GM20000 (cell line): ENCODE measurements around the gene PSKH1.

Experiments
- DNase-seq: peaks from one replicate; pipeline ENCODE4 v3.0.0; 2012; ENCODE audit warnings: low spot score
- TF ChIP-seq, protein P1 (sequence below): IDR thresholded peaks from 2 replicates; pipeline ENCODE4 v1.5.1; 2012; ENCODE audit warnings: mild to moderate bottlenecking, control low read depth; ENCODE audit errors: extremely low read depth, missing control alignments

The PSKH1 gene

DNA sequence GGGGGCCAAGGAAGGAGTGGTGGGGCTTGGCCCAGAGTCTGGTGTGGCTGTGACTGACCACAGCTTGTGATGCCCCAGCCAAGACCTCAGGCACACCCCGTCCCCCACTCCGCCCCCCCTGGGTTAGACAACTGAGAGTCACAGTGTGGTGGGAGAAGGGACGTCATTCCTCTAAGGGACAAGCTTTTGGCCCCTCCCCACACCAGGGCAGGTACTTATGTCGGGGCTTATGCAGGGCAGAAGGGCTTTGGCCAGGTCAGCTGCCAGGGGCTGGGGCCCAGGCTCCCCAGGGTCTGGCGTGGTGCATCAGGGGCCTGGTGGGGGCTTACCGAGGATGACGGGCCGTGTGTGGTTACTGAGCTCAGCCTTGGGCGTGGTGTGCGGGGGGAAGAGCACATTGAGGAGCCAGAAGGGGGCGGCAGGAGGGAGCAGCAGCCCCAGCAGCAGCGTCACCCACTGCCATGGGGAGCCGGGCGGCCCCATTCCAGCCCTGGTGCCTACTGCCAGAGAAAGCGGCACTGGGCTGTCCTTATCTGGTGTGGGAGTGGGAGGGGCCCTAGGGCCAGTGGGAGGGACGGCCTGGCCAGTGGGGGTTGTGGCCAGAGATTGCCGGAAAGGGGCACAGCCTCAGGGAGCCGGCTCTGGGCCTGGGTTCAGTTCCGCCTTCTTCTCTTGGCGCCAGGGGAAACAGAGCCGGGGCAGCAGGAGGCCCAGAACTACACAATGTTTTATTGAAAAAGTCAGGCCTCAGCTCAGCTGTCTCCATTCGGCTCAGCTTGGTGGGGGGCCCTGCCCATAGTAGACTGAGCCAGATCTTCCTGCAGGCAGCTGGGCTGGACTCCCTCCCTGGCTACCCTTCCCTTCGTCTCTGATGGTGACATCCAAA lies 50.8 kb downstream of the PSKH1 start, which contains the start of gene LCAT:
Gene LCAT (minus strand): TSS at position 502 of the 886 bp plus-strand sequence. CDS start 19 bp downstream, at position 483.
- DNase-seq, result no peak
- TF ChIP-seq, protein P1, sequence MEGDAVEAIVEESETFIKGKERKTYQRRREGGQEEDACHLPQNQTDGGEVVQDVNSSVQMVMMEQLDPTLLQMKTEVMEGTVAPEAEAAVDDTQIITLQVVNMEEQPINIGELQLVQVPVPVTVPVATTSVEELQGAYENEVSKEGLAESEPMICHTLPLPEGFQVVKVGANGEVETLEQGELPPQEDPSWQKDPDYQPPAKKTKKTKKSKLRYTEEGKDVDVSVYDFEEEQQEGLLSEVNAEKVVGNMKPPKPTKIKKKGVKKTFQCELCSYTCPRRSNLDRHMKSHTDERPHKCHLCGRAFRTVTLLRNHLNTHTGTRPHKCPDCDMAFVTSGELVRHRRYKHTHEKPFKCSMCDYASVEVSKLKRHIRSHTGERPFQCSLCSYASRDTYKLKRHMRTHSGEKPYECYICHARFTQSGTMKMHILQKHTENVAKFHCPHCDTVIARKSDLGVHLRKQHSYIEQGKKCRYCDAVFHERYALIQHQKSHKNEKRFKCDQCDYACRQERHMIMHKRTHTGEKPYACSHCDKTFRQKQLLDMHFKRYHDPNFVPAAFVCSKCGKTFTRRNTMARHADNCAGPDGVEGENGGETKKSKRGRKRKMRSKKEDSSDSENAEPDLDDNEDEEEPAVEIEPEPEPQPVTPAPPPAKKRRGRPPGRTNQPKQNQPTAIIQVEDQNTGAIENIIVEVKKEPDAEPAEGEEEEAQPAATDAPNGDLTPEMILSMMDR, result no peak

DNA sequence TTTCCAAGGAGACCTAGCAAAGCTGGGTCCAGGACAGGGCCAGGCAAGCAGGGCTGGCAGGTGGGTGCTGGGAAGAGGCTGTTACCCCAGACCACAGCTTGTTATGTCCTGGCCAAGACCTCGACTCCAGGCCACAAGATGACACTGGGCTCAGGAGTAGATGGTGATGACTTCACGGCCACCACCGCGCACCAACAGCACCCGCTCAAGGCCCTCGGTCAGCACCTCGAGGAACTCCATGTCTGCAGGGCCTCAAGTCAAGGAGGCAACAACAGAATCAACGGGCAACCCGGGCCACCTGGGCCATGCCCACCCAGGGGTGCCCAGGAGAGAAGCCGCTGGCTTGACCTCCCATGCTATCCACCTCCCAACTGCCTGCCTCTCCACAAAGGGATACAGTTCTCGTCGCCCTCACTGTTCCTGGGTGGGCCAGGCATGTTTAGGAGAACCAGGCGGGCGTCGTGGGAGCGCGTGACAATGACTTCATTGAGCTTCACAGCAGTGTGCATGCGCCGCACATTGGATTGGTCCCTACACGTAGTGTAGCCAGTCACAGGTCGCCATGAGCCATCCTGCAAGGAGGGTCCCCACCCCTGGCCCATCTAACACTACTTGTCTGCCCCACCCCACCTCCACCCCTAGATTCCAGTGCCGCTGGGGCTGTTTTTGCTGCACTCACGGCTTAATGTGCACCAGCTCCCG lies 51.8 kb downstream of the PSKH1 start:
- TF ChIP-seq, protein P1, result no peak
- no peak for DNase-seq

DNA sequence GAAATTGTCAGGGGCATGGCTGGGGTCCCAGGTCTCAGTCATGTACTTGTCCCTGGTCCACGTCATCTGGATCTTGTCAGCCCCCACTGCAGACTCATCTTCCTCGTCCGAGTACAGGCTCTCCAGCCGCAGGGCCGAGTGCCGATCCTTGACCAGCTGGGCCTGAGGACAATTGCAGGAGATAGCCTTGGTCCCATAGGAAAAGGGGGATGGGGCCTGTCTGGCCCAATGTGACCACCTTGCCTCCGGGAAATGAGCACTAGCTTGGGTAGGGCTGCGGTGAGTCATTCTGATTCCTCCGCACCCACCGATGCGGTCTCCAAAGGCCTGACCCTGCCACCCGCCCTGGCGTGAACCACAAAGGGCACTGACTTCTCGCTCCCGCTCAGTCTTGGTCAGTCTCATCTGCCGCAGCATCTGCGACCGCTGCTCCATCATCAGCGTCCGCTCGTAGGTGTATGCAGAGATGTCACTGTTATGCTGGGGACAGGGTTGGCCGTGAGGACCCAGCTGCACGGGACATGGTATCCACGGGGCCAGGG lies 52.4 kb downstream of the PSKH1 start:
- TF ChIP-seq, protein P1, result no peak
- DNase-seq, result no peak

DNA sequence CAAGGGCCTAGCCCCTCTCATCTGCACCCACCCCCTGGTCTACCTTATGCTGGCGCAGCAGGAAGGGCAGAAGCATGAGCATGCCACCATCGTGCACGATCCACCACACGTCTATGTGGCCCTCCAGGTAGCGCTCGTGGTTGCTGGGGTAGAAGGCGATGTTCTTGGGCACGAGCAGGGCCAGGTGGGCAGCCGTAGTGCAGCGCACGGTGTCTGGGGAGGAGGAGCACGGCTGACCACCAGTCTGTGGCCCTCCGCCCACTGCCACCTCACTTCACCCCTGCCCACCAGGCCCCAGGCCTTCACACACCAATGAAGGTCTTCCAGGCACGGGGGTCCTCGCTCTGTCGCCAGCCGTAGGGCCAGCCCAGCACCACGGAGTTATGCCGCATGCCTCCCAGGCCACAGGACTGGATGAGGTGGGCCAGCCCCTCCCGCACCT lies 53.1 kb downstream of the PSKH1 start:
- TF ChIP-seq, protein P1, result no peak
- no peak for DNase-seq

DNA sequence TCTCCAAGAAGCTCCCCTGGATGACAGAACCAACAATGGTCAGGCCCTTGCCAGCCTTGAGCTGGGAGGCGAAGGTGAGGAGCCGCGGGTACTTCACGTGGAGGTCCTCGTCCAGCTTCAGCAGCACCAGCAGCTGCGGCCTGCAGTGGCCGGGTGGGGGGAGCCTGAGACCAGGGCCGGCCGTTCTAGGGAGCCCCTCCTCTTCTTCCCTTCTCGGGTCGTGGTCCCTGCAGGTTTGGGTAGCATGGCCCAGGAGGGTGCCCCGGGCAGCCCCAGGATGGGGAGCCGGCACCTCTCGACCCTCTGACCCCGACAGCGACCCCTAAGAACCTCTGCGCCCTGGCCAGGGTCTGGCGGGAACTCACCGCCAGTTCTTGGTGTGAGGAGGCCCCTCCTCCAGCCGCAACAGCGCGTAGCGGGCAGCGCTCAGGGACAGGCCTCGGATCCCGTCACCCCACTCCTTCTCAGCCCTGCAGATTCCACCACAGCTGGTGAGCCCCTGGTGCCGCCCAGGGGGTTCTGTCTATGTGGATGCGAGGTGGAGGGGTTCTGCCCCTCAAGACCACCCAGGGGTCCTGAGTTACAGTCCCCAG lies 54.0 kb downstream of the PSKH1 start:
- DNase-seq, result no peak
- TF ChIP-seq, protein P1, result no peak

DNA sequence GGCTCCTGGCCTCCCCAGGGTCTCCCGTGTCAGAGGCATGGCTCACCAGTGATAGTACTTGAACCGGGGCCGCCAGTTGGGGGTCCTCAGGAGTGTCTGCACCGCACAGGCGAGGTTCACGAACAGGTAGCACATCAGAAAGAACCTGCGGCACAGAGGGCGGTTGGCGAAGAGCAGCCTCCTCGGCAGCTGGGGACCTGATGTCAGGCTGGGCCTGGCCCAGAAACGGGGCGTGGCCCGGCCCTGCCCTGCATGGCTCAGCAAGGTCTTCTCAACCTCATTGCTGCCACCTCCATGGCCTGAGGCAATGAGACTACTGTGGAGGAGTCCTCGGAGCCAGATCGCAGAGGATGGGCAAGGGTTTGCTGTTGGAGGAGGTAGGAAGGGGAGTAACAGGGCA lies 55.0 kb downstream of the PSKH1 start:
- TF ChIP-seq, protein P1, result no peak
- DNase-seq, result no peak
